Loucy (cell line): ENCODE data around the gene GRWD1.

Experiments used
- H2AFZ ChIP-seq: fragments of 200-600 bp; sonication (generic); 2 replicates; pipeline ENCODE4 v1.6.0; 2016; ENCODE audit warnings: antibody characterized with exemption, mild to moderate bottlenecking, low read length, moderate library complexity
- H3F3A ChIP-seq: fragments of 200-600 bp; 2 replicates; pipeline ENCODE4 v1.6.0; 2016; ENCODE audit warnings: antibody characterized with exemption, low read depth, mild to moderate bottlenecking
- H3K27me3 ChIP-seq: fragments of 200-600 bp; sonication (generic); 2 replicates; pipeline ENCODE4 v1.6.1; 2014; ENCODE audit warnings: low read length, mild to moderate bottlenecking; ENCODE audit not compliant: insufficient read depth, poor library complexity, severe bottlenecking
- H3K36me3 ChIP-seq: fragments of 200-600 bp; sonication (generic); 2 replicates; pipeline ENCODE4 v1.6.1; 2016; ENCODE audit warnings: low read length; ENCODE audit not compliant: insufficient read depth
- H3K4me1 ChIP-seq: fragments of 200-600 bp; sonication (generic); 2 replicates; pipeline ENCODE4 v1.5.1; 2014; ENCODE audit warnings: low read length, mild to moderate bottlenecking; ENCODE audit not compliant: insufficient read depth, poor library complexity, severe bottlenecking
- H3K4me2 ChIP-seq: fragments of 200-600 bp; sonication (generic); 2 replicates; pipeline ENCODE4 v1.6.0; 2014; ENCODE audit warnings: antibody characterized with exemption, low read length, low read depth, mild to moderate bottlenecking; ENCODE audit not compliant: poor library complexity, severe bottlenecking
- H3K4me3 ChIP-seq: fragments of 200-600 bp; sonication (generic); 2 replicates; pipeline ENCODE4 v1.5.1; 2014; ENCODE audit warnings: low read length, mild to moderate bottlenecking, mixed read lengths; ENCODE audit not compliant: poor library complexity, severe bottlenecking
- H3K79me2 ChIP-seq: fragments of 200-600 bp; sonication (generic); 2 replicates; pipeline ENCODE4 v1.6.1; 2014; ENCODE audit warnings: low read length; ENCODE audit not compliant: insufficient read depth
- H3K9ac ChIP-seq: fragments of 200-600 bp; sonication (generic); 2 replicates; pipeline ENCODE4 v1.6.0; 2014; ENCODE audit warnings: mild to moderate bottlenecking, low read depth, low read length, moderate library complexity; ENCODE audit not compliant: poor library complexity, severe bottlenecking
- H3K9me2 ChIP-seq: fragments of 200-600 bp; sonication (generic); replicated peaks from 2 replicates; pipeline ENCODE4 v1.6.1; 2016; ENCODE audit warnings: low read depth, low read length, mixed read lengths
- H3K9me3 ChIP-seq: fragments of 200-600 bp; sonication (generic); 2 replicates; pipeline ENCODE4 v1.6.1; 2014; ENCODE audit warnings: mild to moderate bottlenecking, antibody characterized with exemption, low read length, low read depth; ENCODE audit not compliant: insufficient read depth
- H4K20me1 ChIP-seq: fragments of 200-600 bp; sonication (generic); 2 replicates; pipeline ENCODE4 v1.6.0; 2014; ENCODE audit warnings: antibody characterized with exemption, low read length, mild to moderate bottlenecking; ENCODE audit not compliant: insufficient read depth, poor library complexity, severe bottlenecking
- EZH2phosphoT487 ChIP-seq: fragments of 200-600 bp; IDR thresholded peaks from 2 replicates; pipeline ENCODE4 v1.6.1; 2018; ENCODE audit warnings: antibody characterized with exemption, mild to moderate bottlenecking, moderate library complexity, borderline replicate concordance
- TF ChIP-seq, protein P1 (sequence below): fragments of 200-600 bp; sonication (generic); conservative IDR thresholded peaks from 2 replicates; pipeline ENCODE4 v1.5.1; 2014; ENCODE audit warnings: mild to moderate bottlenecking, antibody characterized with exemption, low read length

The GRWD1 gene

GRCh38 chr19:48465215-48465614 lies 19.4 kb downstream of the GRWD1 start:
- TF ChIP-seq, protein P1, sequence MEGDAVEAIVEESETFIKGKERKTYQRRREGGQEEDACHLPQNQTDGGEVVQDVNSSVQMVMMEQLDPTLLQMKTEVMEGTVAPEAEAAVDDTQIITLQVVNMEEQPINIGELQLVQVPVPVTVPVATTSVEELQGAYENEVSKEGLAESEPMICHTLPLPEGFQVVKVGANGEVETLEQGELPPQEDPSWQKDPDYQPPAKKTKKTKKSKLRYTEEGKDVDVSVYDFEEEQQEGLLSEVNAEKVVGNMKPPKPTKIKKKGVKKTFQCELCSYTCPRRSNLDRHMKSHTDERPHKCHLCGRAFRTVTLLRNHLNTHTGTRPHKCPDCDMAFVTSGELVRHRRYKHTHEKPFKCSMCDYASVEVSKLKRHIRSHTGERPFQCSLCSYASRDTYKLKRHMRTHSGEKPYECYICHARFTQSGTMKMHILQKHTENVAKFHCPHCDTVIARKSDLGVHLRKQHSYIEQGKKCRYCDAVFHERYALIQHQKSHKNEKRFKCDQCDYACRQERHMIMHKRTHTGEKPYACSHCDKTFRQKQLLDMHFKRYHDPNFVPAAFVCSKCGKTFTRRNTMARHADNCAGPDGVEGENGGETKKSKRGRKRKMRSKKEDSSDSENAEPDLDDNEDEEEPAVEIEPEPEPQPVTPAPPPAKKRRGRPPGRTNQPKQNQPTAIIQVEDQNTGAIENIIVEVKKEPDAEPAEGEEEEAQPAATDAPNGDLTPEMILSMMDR = no peak
- no peak for TF ChIP-seq EZH2phosphoT487

DNA sequence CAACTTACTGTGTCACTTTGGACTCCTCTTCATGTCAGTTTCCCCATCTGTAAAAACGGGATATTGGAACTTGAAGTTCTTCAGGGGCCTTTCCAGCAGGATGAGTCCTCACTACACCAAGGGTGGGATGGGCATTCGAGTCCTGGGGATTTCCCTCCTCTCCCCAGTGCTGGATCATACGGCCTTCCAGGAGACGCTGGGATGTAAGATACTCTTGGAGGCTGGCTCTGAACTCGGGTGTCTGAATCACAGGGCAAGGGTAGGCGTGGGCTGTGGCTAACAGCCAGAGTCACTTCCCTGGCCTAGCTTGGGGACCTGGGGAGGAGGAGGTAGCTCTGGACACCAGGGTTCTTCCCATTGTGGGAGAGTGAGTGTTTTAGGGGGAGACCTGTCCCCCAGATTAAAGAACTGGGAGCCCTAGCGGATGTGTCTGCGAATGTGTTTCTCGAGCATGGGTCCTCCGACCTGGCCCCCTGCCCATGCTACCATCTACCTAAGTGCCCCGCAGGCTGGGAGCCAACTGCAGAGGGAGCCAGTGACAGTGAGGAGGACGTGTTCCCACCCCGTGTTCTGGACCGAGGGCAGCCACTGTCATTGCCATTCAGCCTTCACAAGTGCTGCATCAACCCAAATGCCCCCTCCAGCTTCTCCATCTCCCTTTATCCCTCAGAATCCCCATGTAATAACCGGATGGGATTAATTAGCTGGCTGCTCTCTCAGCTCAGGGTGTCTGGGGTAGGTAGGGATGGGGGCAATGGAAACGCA lies 21.0 kb downstream of the GRWD1 start:
- H3K79me2 ChIP-seq = peaks cover 22% of the 10 kb centered on the region
- no peaks in the 10 kb centered on the region for H3K27me3 ChIP-seq
- peaks cover 13% of the 10 kb centered on the region; the same call in 1 of the 2 replicates for H3K36me3 ChIP-seq
- H2AFZ ChIP-seq = no peak overlapping the region
- peaks cover 21% of the 10 kb centered on the region for H4K20me1 ChIP-seq
- no peaks in the 10 kb centered on the region for H3F3A ChIP-seq
- H3K9me2 ChIP-seq = no peaks in the 10 kb centered on the region
- no peak overlapping the region for H3K4me2 ChIP-seq
- no peak overlapping the region for H3K9ac ChIP-seq
- no peak overlapping the region for H3K4me3 ChIP-seq
- TF ChIP-seq EZH2phosphoT487 = no peak
- TF ChIP-seq, protein P1 = no peak
- H3K9me3 ChIP-seq = no peaks in the 10 kb centered on the region
- peaks cover 18% of the 10 kb centered on the region for H3K4me1 ChIP-seq

More at GRCh38 chr19:48465215-48465614, 19.4 kb downstream of the GRWD1 start:
- Histone ChIP-seq H3K4me2 (no peak overlapping the region), H3K4me3 (no peak overlapping the region), H4K20me1 (peaks cover 6% of the 10 kb centered on the region), H3K27me3 (no peaks in the 10 kb centered on the region), H2AFZ (no peak overlapping the region), H3K9me3 (no peaks in the 10 kb centered on the region), H3K79me2 (peaks cover 7% of the 10 kb centered on the region), H3K4me1 (peaks cover 9% of the 10 kb centered on the region), H3K9ac (no peak overlapping the region), H3K36me3 (no peaks in the 10 kb centered on the region), H3K9me2 (no peaks in the 10 kb centered on the region), H3F3A (no peaks in the 10 kb centered on the region)

- peak overlapping the region; percentile 96 for H3K9ac ChIP-seq
- peaks cover 41% of the 10 kb centered on the region for H3K79me2 ChIP-seq
- H3K4me3 ChIP-seq = peak overlapping the region; percentile 90
- no peaks in the 10 kb centered on the region for H3K9me3 ChIP-seq
- H3K9me2 ChIP-seq = no peaks in the 10 kb centered on the region
- peaks cover 18% of the 10 kb centered on the region for H3K4me1 ChIP-seq
- TF ChIP-seq, protein P1 = no peak
- TF ChIP-seq EZH2phosphoT487 = no peak
- peak overlapping the region; percentile 70 for H3K4me2 ChIP-seq
- peaks cover 33% of the 10 kb centered on the region for H4K20me1 ChIP-seq
- 0 out of 2 replicates have a peak overlapping the region, but pooled peaks have one; percentile 52 for H2AFZ ChIP-seq
- H3F3A ChIP-seq = no peaks in the 10 kb centered on the region
- no peaks in the 10 kb centered on the region for H3K27me3 ChIP-seq
- H3K36me3 ChIP-seq = peaks cover 31% of the 10 kb centered on the region; the same call in 1 of the 2 replicates
Measured at GRCh38 chr19:48468772-48469288, 23.0 kb downstream of the GRWD1 start.
